Measurements from ENCODE around the gene IQSEC1.

IQSEC1 gene

DNA sequence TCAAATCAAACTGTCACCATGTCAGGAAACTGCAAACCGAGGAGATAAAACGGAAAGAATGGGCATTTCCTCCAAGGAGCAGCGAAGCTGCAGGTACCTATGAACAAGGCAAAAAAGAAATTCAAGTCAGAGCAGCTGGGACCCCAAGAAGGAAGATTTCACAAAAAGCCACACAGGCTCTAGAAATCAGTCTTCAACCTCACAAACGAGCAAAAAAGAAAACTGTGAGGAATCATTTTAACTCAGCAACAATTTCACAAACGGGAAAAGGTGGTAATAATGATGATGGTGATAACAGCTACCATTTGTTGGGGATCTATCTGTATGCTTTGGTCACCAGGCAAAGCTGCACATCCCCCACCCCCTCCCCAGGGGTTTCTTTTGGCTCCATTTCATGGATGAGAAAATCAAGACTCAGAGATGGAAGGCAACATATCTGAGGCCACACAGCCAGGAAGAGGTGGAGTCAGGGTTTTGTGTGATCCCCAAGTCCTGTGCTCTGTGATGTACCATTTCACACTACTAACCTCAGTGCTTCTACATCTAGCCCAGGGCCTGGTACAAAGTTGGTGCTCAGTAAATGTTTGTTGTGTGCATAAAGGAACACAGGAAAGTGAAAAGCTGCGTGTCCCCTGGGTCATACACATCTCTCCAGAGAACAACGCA lies 109.9 kb downstream of the IQSEC1 start:
- DNase-seq (ENCODE audit: extremely low read depth, low read depth): no peak
- TF ChIP-seq, protein P1, sequence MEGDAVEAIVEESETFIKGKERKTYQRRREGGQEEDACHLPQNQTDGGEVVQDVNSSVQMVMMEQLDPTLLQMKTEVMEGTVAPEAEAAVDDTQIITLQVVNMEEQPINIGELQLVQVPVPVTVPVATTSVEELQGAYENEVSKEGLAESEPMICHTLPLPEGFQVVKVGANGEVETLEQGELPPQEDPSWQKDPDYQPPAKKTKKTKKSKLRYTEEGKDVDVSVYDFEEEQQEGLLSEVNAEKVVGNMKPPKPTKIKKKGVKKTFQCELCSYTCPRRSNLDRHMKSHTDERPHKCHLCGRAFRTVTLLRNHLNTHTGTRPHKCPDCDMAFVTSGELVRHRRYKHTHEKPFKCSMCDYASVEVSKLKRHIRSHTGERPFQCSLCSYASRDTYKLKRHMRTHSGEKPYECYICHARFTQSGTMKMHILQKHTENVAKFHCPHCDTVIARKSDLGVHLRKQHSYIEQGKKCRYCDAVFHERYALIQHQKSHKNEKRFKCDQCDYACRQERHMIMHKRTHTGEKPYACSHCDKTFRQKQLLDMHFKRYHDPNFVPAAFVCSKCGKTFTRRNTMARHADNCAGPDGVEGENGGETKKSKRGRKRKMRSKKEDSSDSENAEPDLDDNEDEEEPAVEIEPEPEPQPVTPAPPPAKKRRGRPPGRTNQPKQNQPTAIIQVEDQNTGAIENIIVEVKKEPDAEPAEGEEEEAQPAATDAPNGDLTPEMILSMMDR (IDR thresholded peaks at IDR 0.05; ENCODE audit: low read depth, low read length): no peak

DNA sequence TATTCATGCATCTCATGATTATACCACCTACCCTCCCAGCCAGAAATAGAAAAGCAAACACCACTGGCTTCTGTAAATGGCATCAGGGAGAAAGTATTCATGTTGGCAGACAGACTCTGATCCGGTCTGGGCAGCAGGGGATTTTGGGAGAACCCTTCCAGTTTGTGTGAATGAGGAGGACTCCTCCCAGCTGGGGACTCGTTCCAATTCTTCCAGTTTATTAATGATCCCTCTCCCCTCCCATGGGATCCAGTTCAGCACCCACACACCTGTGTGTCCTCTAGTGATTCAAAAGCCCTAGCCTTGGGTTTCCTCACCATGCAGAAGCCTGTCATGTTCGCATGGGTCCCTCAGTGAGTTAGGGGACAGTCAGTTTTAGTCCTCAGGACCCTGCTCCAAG lies 110.9 kb downstream of the IQSEC1 start:
- no peak for DNase-seq (ENCODE audit: extremely low read depth, low read depth)

DNA sequence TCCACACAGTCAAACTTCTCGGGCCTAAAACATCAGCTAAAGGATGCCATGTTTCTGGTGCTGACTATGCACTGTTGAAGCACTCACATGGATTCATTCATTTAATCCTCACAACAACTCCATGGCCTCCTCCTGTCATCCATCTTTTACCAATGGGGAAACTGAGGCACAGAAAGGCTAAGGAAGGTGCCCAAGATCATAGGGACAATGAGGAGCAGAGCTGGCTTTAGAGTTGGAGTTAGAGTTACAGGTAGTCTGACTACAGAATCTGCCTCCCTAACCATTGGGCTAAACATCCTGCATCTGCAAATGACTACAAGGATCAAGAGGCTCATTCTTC lies 111.6 kb downstream of the IQSEC1 start:
- no peak for DNase-seq (ENCODE audit: extremely low read depth, low read depth)
- TF ChIP-seq, protein P1 (IDR thresholded peaks at IDR 0.05; ENCODE audit: low read depth, low read length): no peak

More for the DNA sequence above, 110.9 kb downstream of the IQSEC1 start:
- TF ChIP-seq, protein P1 (IDR thresholded peaks at IDR 0.05; ENCODE audit: low read depth, low read length): no peak

DNA sequence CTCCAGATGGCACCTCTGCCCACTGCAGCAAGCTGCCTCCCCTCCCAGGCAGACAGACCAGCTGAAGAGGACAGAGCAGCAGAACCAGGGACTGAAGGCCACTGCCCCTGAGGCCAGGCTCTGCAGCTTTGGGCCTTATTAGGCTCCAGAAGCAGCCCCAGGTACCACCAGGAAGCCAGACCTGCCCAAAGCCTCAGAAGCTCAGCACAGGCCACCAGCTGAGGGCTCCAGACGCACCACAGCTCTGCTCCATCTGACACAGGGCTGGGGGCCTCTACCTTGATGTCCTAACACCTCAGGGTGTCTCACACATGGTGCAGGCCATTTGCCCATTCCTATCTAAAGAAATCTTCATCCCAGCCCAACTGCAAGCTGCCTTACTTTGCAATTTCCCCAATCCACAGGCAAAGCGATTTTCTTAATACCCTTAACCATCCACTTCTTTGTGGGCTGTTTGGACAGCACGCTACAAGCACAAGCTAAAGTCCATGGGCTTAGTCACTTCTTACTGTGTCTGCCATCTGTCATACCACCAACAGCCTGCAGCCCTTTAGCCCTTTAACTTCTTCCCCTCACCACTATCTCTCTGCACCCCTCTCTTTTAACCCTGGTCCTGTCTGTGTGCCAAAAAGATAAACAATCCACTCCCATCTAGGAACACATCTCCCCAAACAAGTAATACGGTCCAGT lies 112.1 kb downstream of the IQSEC1 start:
- TF ChIP-seq, protein P1 (IDR thresholded peaks at IDR 0.05; ENCODE audit: low read depth, low read length): no peak
- DNase-seq (ENCODE audit: extremely low read depth, low read depth): no peak

DNA sequence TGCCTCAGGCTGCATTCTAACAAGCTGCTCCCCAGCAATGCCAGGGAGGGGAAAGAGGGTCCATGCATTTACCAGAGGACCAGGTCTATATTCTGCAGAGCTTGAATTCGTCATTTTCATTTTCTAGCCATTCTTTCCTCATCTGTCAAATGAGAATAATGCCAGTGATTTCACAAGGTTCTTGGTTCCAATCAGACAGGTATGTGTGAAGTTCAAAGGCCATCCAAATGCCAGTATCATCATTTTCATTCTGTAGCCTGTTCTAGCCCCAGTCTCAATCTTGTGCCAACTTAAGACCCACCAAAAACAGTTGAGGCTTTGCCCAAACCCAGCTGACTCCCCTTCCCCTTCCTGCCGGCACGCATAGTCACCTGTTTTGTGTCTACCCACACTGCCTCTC lies 112.7 kb downstream of the IQSEC1 start:
- DNase-seq (ENCODE audit: extremely low read depth, low read depth): no peak

DNA sequence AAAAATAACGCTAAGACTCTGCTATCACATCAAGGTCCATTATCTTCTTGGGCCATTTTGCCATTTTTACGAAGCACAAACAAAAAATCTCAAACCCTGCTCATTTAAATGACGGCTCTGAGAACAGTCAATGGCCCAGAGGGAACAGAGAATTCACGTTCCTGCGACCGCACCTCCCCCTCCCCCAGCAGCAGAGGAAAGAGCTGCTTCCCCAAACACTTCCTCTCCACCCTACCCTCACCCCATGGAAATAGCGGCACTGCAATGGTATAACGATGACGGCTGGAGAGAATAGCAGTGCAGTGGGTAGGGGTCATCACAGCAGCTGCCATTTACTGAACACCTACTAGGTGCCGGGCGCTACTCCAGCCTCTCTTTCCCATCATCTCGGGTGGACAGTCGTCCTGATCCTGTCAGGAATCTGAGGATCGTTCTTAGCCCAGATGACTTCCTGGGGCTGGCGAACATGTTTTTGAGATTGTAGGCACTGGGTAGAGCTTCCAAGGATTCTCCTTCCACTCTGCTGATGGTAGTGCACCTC lies 113.3 kb downstream of the IQSEC1 start:
- TF ChIP-seq, protein P1 (IDR thresholded peaks at IDR 0.05; ENCODE audit: low read depth, low read length): no peak
- no peak for DNase-seq (ENCODE audit: extremely low read depth, low read depth)

More for the DNA sequence above, 112.7 kb downstream of the IQSEC1 start:
- TF ChIP-seq, protein P1 (IDR thresholded peaks at IDR 0.05; ENCODE audit: low read depth, low read length): no peak

DNA sequence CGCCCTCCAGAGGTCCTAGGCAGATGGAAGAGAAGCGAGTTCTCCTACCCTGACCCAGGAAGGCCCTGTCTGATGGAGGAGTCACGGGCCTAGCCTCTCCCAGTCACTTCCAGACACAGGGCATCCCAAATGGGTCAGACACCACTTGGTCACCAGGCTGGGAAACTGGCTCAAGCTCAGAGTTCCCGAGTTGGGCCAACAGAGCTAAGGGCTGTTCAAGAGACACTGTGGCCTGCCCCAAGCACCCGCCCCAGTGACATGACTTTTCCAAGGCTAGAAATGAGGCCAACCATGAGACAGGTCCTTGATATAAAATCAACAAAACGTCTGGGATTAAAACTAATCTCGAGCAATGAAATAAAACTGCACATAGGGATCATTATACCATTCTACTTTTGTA lies 113.8 kb downstream of the IQSEC1 start:
- no peak for DNase-seq (ENCODE audit: extremely low read depth, low read depth)
- TF ChIP-seq, protein P1 (IDR thresholded peaks at IDR 0.05; ENCODE audit: low read depth, low read length): no peak

Data from AG09319 (cell line).